Measurements from ENCODE around the gene AHI1. TPM values are rescaled to one million over a fixed set of nuclear protein-coding genes. Genes with fewer than 3 reads are reported as not detected.
A peak's percentile ranks its signal among the peaks of the same experiment; 100 is the strongest.
"Not testable (repeated sequence)": the region's sequence is repeated elsewhere in the genome, so short reads cannot be mapped to it uniquely, and the experiment has no call there.

Gene AHI1
- total and polyA plus RNA-seq, 2 donors (not counting 1 experiment from before 2014, with no cell fraction given) = 8.3 to 61.7 TPM

DNA sequence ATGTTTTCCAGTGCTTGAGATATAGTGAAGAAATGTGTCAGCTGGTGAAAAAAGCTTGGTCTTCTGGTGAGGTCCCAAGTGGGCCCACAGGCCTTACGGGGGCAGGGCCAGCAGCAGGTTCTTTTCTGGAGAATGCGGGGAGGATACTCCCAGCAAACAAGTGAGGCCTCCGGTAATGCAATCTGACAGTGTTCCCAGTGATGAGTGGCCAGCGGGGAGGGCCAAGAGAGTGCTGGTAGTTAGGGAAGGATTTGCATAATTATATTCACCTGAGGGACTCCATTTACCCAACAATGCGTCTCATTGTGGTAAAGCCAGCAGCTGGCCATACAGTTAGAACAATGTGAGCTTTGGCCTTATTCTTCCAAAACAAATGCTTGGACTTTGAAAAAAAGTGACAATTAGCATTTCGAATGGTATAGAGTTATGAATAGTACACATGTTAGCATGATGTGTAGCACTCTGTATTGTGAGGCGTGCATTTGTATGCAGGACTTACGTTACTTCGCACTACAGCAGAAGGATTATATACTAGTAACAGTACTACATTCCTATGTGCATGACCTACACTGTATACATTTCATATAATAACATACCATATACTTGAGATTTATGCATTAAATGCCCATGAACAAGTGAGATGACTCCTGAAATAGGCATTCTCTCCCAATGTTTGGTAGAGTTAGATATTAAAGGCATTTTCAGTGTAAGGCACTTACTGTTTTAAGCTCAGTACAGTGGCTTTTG, 246.6 kb downstream of the AHI1 start:
- CTCF ChIA-PET = no interaction called here

DNA sequence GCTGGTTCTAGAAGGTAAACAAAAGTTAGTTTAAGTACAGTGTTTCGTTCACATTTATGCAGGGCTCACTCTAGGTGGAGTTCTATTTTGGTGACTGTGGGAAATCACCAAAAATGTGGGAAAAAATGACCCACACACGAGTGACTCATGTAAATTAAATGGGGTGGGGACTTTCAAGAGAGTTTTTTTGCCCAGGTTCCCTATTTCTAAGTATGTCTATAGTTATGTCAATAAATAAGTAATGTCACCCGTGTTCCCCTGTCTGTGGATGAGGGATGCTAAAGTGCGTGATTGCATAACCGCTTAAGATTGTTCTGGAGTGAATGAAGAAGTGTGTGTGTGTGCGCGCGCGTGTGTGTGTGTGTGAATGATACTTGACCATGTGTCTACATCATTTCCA, 247.3 kb downstream of the AHI1 start:
- Mint-ChIP-seq H3K27me3 (no peaks in the 10 kb centered on the region), H3K9me3 (ENCODE audit: insufficient read depth) (no peaks in the 10 kb centered on the region), H3K4me3 (no peak overlapping the region), H3K4me1 (peaks cover 18% of the 10 kb centered on the region), H3K27ac (no peak overlapping the region)
- 6% methylated on average over 2 of the region's 9 CpGs for WGBS (ENCODE audit: insufficient coverage)
- Histone ChIP-seq H3K9ac (ENCODE audit: low read length) (no peak overlapping the region), H3K27ac (ENCODE audit: low read length in 2 of 2) (no peak overlapping the region), H4K20me1 (ENCODE audit: control insufficient read depth, insufficient read depth, low read length, poor library complexity, severe bottlenecking) (no peaks in the 10 kb centered on the region), H3K36me3 (replicated peaks in 1 of 2; ENCODE audit: control extremely low read depth in 1 of 2, control insufficient read depth in 1 of 2, extremely low read depth in 1 of 2, insufficient read depth in 2 of 2, low read length in 1 of 2) (no peaks in the 10 kb centered on the region), H3K79me2 (ENCODE audit: control insufficient read depth, insufficient read depth, low read length) (no peaks in the 10 kb centered on the region), H3K4me3 (ENCODE audit: control extremely low read depth in 1 of 5, extremely low read depth in 1 of 5, insufficient read depth in 1 of 5, low read depth in 2 of 5, low read length in 4 of 5) (no peak overlapping the region), H3K9me3 (ENCODE audit: control extremely low read depth in 1 of 3, control insufficient read depth in 2 of 3, insufficient read depth in 1 of 3, low read length in 2 of 3) (no peaks in the 10 kb centered on the region), H2AFZ (ENCODE audit: insufficient read depth, low read depth, low read length, poor library complexity, severe bottlenecking) (peak overlapping the region; percentile 39), H3K4me2 (replicated peaks; ENCODE audit: low read depth, low read length, poor library complexity, severe bottlenecking) (peak overlapping the region; percentile 9), H3K4me1 (ENCODE audit: control insufficient read depth in 2 of 2, insufficient read depth in 2 of 2, low read length in 2 of 2) (peaks cover 11 to 14% of the 10 kb centered on the region in 2 donors), H3K27me3 (replicated peaks in 1 of 4; ENCODE audit: control extremely low read depth in 1 of 4, control insufficient read depth in 3 of 4, insufficient read depth in 4 of 4, low read length in 3 of 4) (no peaks in the 10 kb centered on the region)
- ATAC-seq (ENCODE audit: low read depth) (peak; percentile 68), DNase-seq (peak; percentile 10)
- ChIA-PET POLR2A (no interaction called here), CTCF (no interaction called here)
- TF ChIP-seq, protein P1, sequence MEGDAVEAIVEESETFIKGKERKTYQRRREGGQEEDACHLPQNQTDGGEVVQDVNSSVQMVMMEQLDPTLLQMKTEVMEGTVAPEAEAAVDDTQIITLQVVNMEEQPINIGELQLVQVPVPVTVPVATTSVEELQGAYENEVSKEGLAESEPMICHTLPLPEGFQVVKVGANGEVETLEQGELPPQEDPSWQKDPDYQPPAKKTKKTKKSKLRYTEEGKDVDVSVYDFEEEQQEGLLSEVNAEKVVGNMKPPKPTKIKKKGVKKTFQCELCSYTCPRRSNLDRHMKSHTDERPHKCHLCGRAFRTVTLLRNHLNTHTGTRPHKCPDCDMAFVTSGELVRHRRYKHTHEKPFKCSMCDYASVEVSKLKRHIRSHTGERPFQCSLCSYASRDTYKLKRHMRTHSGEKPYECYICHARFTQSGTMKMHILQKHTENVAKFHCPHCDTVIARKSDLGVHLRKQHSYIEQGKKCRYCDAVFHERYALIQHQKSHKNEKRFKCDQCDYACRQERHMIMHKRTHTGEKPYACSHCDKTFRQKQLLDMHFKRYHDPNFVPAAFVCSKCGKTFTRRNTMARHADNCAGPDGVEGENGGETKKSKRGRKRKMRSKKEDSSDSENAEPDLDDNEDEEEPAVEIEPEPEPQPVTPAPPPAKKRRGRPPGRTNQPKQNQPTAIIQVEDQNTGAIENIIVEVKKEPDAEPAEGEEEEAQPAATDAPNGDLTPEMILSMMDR (IDR thresholded peaks at IDR 0.05) = no peak
- no peak for TF ChIP-seq EZH2 (IDR thresholded peaks at IDR 0.05; ENCODE audit: borderline replicate concordance, insufficient read depth, low read depth, low read length, poor library complexity, severe bottlenecking)
- intact Hi-C loops (cut with micrococcal nuclease) = no loop called here

More for the DNA sequence above, 246.6 kb downstream of the AHI1 start:
- H3K79me2 ChIP-seq (ENCODE audit: control insufficient read depth, insufficient read depth, low read length) = no peaks in the 10 kb centered on the region
- H3K4me1 Mint-ChIP-seq = peaks cover 18% of the 10 kb centered on the region
- DNase-seq = no peak
- no peaks in the 10 kb centered on the region for H4K20me1 ChIP-seq (ENCODE audit: control insufficient read depth, insufficient read depth, low read length, poor library complexity, severe bottlenecking)
- H3K36me3 ChIP-seq (replicated peaks in 1 of 2; ENCODE audit: control extremely low read depth in 1 of 2, control insufficient read depth in 1 of 2, extremely low read depth in 1 of 2, insufficient read depth in 2 of 2, low read length in 1 of 2) = no peaks in the 10 kb centered on the region
- no peak for TF ChIP-seq EZH2 (IDR thresholded peaks at IDR 0.05; ENCODE audit: borderline replicate concordance, insufficient read depth, low read depth, low read length, poor library complexity, severe bottlenecking)
- TF ChIP-seq, protein P1 (IDR thresholded peaks at IDR 0.05) = no peak
- intact Hi-C loops (cut with micrococcal nuclease) = no loop called here
- ATAC-seq (ENCODE audit: low read depth) = no peak
- WGBS (ENCODE audit: insufficient coverage) = 86% methylated on average over 4 of the region's 9 CpGs
- no peaks in the 10 kb centered on the region for H3K27me3 Mint-ChIP-seq
- H3K9me3 Mint-ChIP-seq (ENCODE audit: insufficient read depth) = no peaks in the 10 kb centered on the region
- POLR2A ChIA-PET = no interaction called here
- H3K27ac Mint-ChIP-seq = no peak overlapping the region
- no peaks in the 10 kb centered on the region for H3K27me3 ChIP-seq (replicated peaks in 1 of 4; ENCODE audit: control extremely low read depth in 1 of 4, control insufficient read depth in 3 of 4, insufficient read depth in 4 of 4, low read length in 3 of 4)
- H3K4me1 ChIP-seq (ENCODE audit: control insufficient read depth in 2 of 2, insufficient read depth in 2 of 2, low read length in 2 of 2) = peaks cover 11 to 14% of the 10 kb centered on the region in 2 donors
- no peak overlapping the region for H3K4me3 Mint-ChIP-seq
- H3K4me2 ChIP-seq (replicated peaks; ENCODE audit: low read depth, low read length, poor library complexity, severe bottlenecking) = peak overlapping the region; percentile 9
- H3K9me3 ChIP-seq (ENCODE audit: control extremely low read depth in 1 of 3, control insufficient read depth in 2 of 3, insufficient read depth in 1 of 3, low read length in 2 of 3) = no peaks in the 10 kb centered on the region
- H3K9ac ChIP-seq (ENCODE audit: low read length) = no peak overlapping the region
- H2AFZ ChIP-seq (ENCODE audit: insufficient read depth, low read depth, low read length, poor library complexity, severe bottlenecking) = no peak overlapping the region
- no peak overlapping the region for H3K4me3 ChIP-seq (ENCODE audit: control extremely low read depth in 1 of 5, extremely low read depth in 1 of 5, insufficient read depth in 1 of 5, low read depth in 2 of 5, low read length in 4 of 5)
- H3K27ac ChIP-seq (ENCODE audit: low read length in 2 of 2) = no peak overlapping the region

DNA sequence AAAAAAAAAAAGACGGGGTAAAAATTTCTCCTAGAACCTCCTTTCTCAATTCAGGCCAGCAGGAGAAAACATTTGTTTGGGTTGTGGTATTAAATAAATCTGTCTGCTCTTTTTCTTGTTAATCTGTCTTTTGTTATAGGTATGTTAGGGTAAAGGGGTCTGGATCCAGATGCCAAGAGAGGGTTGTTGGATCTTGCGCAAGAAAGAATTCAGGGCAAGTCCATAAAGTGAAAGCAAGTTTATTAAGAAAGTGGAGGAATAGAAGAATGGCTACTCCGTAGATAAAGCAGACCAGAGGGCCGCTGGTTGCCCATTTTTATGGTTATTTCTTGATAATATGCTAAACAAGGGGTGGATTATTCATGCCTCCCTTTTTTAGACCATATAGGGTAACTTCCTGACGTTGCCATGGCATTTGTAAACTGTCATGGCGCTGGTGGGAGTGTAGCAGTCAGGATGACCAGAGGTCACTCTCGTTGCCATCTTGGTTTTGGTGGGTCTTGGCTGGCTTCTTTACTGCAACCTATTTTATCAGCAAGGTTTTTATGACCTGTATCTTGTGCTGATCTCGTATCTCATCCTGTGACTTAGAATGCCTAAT, 251.0 kb downstream of the AHI1 start:
- POLR2A ChIA-PET; H3K36me3 ChIP-seq (replicated peaks in 1 of 2; ENCODE audit: control extremely low read depth in 1 of 2, control insufficient read depth in 1 of 2, extremely low read depth in 1 of 2, insufficient read depth in 2 of 2, low read length in 1 of 2); ATAC-seq (ENCODE audit: low read depth); H3K27me3 Mint-ChIP-seq; H2AFZ ChIP-seq (ENCODE audit: insufficient read depth, low read depth, low read length, poor library complexity, severe bottlenecking); DNase-seq; H3K4me2 ChIP-seq (replicated peaks; ENCODE audit: low read depth, low read length, poor library complexity, severe bottlenecking); H3K27ac Mint-ChIP-seq; H3K27me3 ChIP-seq (replicated peaks in 1 of 4; ENCODE audit: control extremely low read depth in 1 of 4, control insufficient read depth in 3 of 4, insufficient read depth in 4 of 4, low read length in 3 of 4); H3K4me3 Mint-ChIP-seq; CTCF ChIA-PET; H3K79me2 ChIP-seq (ENCODE audit: control insufficient read depth, insufficient read depth, low read length); H3K4me3 ChIP-seq (ENCODE audit: control extremely low read depth in 1 of 5, extremely low read depth in 1 of 5, insufficient read depth in 1 of 5, low read depth in 2 of 5, low read length in 4 of 5); H4K20me1 ChIP-seq (ENCODE audit: control insufficient read depth, insufficient read depth, low read length, poor library complexity, severe bottlenecking); H3K9me3 ChIP-seq (ENCODE audit: control extremely low read depth in 1 of 3, control insufficient read depth in 2 of 3, insufficient read depth in 1 of 3, low read length in 2 of 3); H3K9me3 Mint-ChIP-seq (ENCODE audit: insufficient read depth); H3K9ac ChIP-seq (ENCODE audit: low read length); H3K27ac ChIP-seq (ENCODE audit: low read length in 2 of 2); intact Hi-C loops (cut with micrococcal nuclease): not testable (repeated sequence)
- H3K4me1 ChIP-seq (ENCODE audit: control insufficient read depth in 2 of 2, insufficient read depth in 2 of 2, low read length in 2 of 2) = peaks cover 11 to 14% of the 10 kb centered on the region in 2 donors
- WGBS (ENCODE audit: insufficient coverage) = 89% methylated on average over 3 of the region's 8 CpGs
- peaks cover 17% of the 10 kb centered on the region for H3K4me1 Mint-ChIP-seq

All from B cell (primary cell).